B cell (primary cell): ENCODE data around the gene SGCA. TPM values are rescaled to one million over a fixed set of nuclear protein-coding genes. Genes with fewer than 3 reads are reported as not detected.

Experiments
- ATAC-seq: fragments of 200-7000 bp; cut with Tn5 transposase; one replicate; pipeline ENCODE4 v1.10.0; 2021; ENCODE audit warnings: low read depth, mild to moderate bottlenecking, moderate number of reproducible peaks, moderate library complexity
- CTCF ChIA-PET: fragments of 350-600 bp; sonication (Branson Sonifier 250); formaldehyde crosslinking; loops from one replicate; lab custom pipeline; 2021; ENCODE audit warnings: antibody characterized with exemption, inconsistent platforms; lab: Charles Lee
- POLR2A ChIA-PET: fragments of 350-600 bp; sonication (Branson Sonifier 250); formaldehyde crosslinking; loops from one replicate; lab custom pipeline; 2021; ENCODE audit warnings: antibody characterized with exemption; lab: Charles Lee
- DNase-seq: peaks from one replicate; pipeline ENCODE4 v3.0.0; 2013
- H2AFZ ChIP-seq: 2 replicates; pipeline ENCODE4 v1.6.1; 2012; ENCODE audit warnings: mild to moderate bottlenecking, low read depth, low read length; ENCODE audit not compliant: insufficient read depth, poor library complexity, severe bottlenecking
- H3K27ac ChIP-seq, 2 donors: 1 replicate in 1 of 2; 2 replicates in 1 of 2; pipeline ENCODE4 v1.5.1; 2012 to 2013; ENCODE audit warnings: low read length in 2 of 2, mild to moderate bottlenecking in 2 of 2, moderate library complexity in 1 of 2
- H3K27me3 ChIP-seq, 4 experiments: fragments of 200-600 bp in 1 of 4; sonication (generic) in 1 of 4; replicated peaks in 1 of 4; 1 replicate in 2 of 4; 2 replicates in 2 of 4; pipeline versions ENCODE4 v1.6.1 to v1.7.0; 2013 to 2016; ENCODE audit warnings: low read length in 3 of 4, mild to moderate bottlenecking in 2 of 4, mixed read lengths in 1 of 4, moderate library complexity in 1 of 4; ENCODE audit not compliant: insufficient read depth in 4 of 4, control insufficient read depth in 3 of 4; ENCODE audit errors: control extremely low read depth in 1 of 4
- H3K36me3 ChIP-seq, 2 experiments: replicated peaks in 1 of 2; 1 replicate in 1 of 2; 2 replicates in 1 of 2; pipeline versions ENCODE4 v1.6.1 to v1.7.1; 2013; ENCODE audit warnings: low read length in 1 of 2; ENCODE audit not compliant: insufficient read depth in 2 of 2, control insufficient read depth in 1 of 2; ENCODE audit errors: control extremely low read depth in 1 of 2, extremely low read depth in 1 of 2
- H3K4me1 ChIP-seq, 2 donors: fragments of 200-600 bp in 1 of 2; sonication (generic) in 1 of 2; 1 replicate in 1 of 2; 2 replicates in 1 of 2; pipeline versions ENCODE4 v1.5.1 to v1.6.1; 2013 to 2017; ENCODE audit warnings: low read length in 2 of 2; ENCODE audit not compliant: control insufficient read depth in 2 of 2, insufficient read depth in 2 of 2
- H3K4me2 ChIP-seq: replicated peaks from 2 replicates; pipeline ENCODE3; 2012; ENCODE audit warnings: mild to moderate bottlenecking, low read depth, low read length; ENCODE audit not compliant: poor library complexity, severe bottlenecking
- H3K4me3 ChIP-seq, 5 experiments: fragments of 200-600 bp in 1 of 5; sonication (generic) in 1 of 5; 1 replicate in 3 of 5; 2 replicates in 2 of 5; pipeline versions ENCODE4 v1.5.1 to v1.7.0; 2011 to 2016; ENCODE audit warnings: low read length in 4 of 5, mild to moderate bottlenecking in 4 of 5, low read depth in 2 of 5, control low read depth in 1 of 5, moderate library complexity in 1 of 5; ENCODE audit not compliant: insufficient read depth in 1 of 5; ENCODE audit errors: control extremely low read depth in 1 of 5, extremely low read depth in 1 of 5
- H3K79me2 ChIP-seq: fragments of 200-600 bp; sonication (generic); one replicate; pipeline ENCODE4 v1.6.0; 2016; ENCODE audit warnings: low read length; ENCODE audit not compliant: control insufficient read depth, insufficient read depth
- H3K9ac ChIP-seq: fragments of 200-600 bp; sonication (generic); 2 replicates; pipeline ENCODE4 v1.6.1; 2017; ENCODE audit warnings: mild to moderate bottlenecking, low read length, moderate library complexity
- H3K9me3 ChIP-seq, 3 donors: one replicate each; pipeline versions ENCODE4 v1.6.1 to v1.7.1; 2013; ENCODE audit warnings: low read length in 2 of 3; ENCODE audit not compliant: control insufficient read depth in 2 of 3, insufficient read depth in 1 of 3; ENCODE audit errors: control extremely low read depth in 1 of 3
- H4K20me1 ChIP-seq: 2 replicates; pipeline ENCODE4 v1.6.0; 2012; ENCODE audit warnings: mild to moderate bottlenecking, low read length; ENCODE audit not compliant: insufficient read depth, control insufficient read depth, poor library complexity, severe bottlenecking
- H3K27ac Mint-ChIP-seq: one replicate; pipeline ENCODE4 v1.8.0; 2021; ENCODE audit warnings: mixed read lengths
- H3K27me3 Mint-ChIP-seq: one replicate; pipeline ENCODE4 v1.8.0; 2021; ENCODE audit warnings: mixed read lengths
- H3K4me1 Mint-ChIP-seq: one replicate; pipeline ENCODE4 v1.8.0; 2021; ENCODE audit warnings: mixed read lengths
- H3K4me3 Mint-ChIP-seq: one replicate; pipeline ENCODE4 v1.8.0; 2021; ENCODE audit warnings: mixed read lengths
- H3K9me3 Mint-ChIP-seq: one replicate; pipeline ENCODE4 v1.8.0; 2022; ENCODE audit warnings: mixed read lengths; ENCODE audit not compliant: insufficient read depth
- EZH2 ChIP-seq: IDR thresholded peaks from 2 replicates; pipeline ENCODE4 v1.6.1; 2012; ENCODE audit warnings: borderline replicate concordance, low read depth, mild to moderate bottlenecking, moderate library complexity, low read length; ENCODE audit not compliant: insufficient read depth, poor library complexity, severe bottlenecking
- WGBS: methylation state at CpG from one replicate; pipeline ENCODE4 v1.1.5; 2013; ENCODE audit warnings: missing lambda C conversion rate; ENCODE audit not compliant: insufficient coverage; 5-methylcytosine and 5-hydroxymethylcytosine counted together
- intact Hi-C: fragments of 100-400 bp; cut with micrococcal nuclease; formaldehyde crosslinking; loops from one replicate; pipeline ENCODE4 v1.10.0; 2022
- polyA plus RNA-seq: library from polyadenylated mRNA; depleted of rRNA; stranded (reverse); fragments of >200 nt; gene quantifications from 2 replicates; pipeline ENCODE4 v1.2.3, GENCODE V29; 2012
- total RNA-seq, 2 donors: library from RNA; stranded (reverse); fragments of 120-200 nt in 1 of 2; gene quantifications; 1 replicate in 1 of 2; 2 replicates in 1 of 2; pipeline versions ENCODE4 v1.2.3 to v1.2.4, GENCODE V29; 2013 to 2022
- TF ChIP-seq, protein P1 (sequence below): fragments of 200-600 bp; IDR thresholded peaks from one replicate; pipeline ENCODE4 v1.8.0; 2022; ENCODE audit warnings: antibody characterized with exemption, mild to moderate bottlenecking

SGCA gene
- total and polyA plus RNA-seq, 2 donors (not counting 1 experiment from before 2014, with no cell fraction given), result 4.4 to 4.5 TPM

DNA sequence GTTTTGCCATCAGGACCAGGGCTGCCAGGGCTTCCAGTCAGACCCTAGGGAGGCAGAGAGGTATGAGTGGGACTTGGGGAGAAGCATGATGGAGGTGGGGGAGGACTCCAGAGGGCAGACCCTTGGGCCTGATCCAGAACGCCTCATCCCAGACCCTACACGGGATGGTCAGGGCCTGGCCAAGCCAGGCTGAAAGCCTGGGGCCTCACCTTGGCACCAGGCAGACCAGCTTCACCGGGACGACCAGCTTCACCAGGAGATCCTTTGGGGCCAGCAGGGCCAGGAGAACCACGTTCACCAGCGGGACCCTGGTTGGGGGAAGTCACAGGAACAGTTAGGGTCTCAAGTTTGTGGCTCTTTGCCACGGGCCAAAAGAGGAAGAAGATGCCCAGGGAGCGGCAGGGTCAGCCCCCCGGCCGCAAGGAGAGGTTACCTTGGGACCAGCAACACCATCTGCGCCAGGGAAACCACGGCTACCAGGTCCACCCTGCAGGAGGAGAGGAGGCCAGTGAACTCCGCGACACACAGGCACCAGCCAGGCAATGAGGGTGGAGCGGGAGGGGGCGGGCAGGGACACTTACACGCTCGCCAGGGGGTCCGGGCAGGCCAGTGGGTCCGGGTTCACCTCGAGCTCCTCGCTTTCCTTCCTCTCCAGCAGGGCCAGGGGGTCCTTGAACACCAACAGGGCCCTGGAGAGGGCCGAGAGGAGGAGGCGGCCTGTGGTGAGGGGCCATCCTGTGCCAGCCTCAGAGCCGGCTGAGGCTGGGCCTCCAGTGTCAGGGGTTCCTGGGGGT, 28.5 kb downstream of the SGCA start:
- Histone ChIP-seq H4K20me1 (no peaks in the 10 kb centered on the region), H3K9ac (no peak overlapping the region), H3K4me2 (no peak overlapping the region), H3K79me2 (no peaks in the 10 kb centered on the region), H3K4me3 (no peak overlapping the region), H3K4me1 (peaks cover 11 to 14% of the 10 kb centered on the region in 2 donors), H3K9me3 (no peaks in the 10 kb centered on the region), H3K36me3 (no peaks in the 10 kb centered on the region), H3K27me3 (peaks cover 0 to 8% (median 0%) of the 10 kb centered on the region in 4 experiments), H2AFZ (no peak overlapping the region), H3K27ac (no peak overlapping the region)
- DNase-seq (no peak), ATAC-seq (no peak)
- Mint-ChIP-seq H3K27me3 (peaks cover 9% of the 10 kb centered on the region), H3K4me3 (no peak overlapping the region), H3K4me1 (peaks cover 19% of the 10 kb centered on the region), H3K27ac (no peak overlapping the region), H3K9me3 (no peaks in the 10 kb centered on the region)
- WGBS, result 84% methylated on average over 22 of the region's 25 CpGs
- ChIA-PET POLR2A (interaction anchor here (0.6 kb wide), 1 partner anchor 19 kb away, joined by 3 read pairs; no protein-coding TSS in a partner anchor), CTCF (interaction anchor here (2.2 kb wide), 1 partner anchor 24 kb away, joined by 8 read pairs; no protein-coding TSS in a partner anchor)
- TF ChIP-seq, protein P1, sequence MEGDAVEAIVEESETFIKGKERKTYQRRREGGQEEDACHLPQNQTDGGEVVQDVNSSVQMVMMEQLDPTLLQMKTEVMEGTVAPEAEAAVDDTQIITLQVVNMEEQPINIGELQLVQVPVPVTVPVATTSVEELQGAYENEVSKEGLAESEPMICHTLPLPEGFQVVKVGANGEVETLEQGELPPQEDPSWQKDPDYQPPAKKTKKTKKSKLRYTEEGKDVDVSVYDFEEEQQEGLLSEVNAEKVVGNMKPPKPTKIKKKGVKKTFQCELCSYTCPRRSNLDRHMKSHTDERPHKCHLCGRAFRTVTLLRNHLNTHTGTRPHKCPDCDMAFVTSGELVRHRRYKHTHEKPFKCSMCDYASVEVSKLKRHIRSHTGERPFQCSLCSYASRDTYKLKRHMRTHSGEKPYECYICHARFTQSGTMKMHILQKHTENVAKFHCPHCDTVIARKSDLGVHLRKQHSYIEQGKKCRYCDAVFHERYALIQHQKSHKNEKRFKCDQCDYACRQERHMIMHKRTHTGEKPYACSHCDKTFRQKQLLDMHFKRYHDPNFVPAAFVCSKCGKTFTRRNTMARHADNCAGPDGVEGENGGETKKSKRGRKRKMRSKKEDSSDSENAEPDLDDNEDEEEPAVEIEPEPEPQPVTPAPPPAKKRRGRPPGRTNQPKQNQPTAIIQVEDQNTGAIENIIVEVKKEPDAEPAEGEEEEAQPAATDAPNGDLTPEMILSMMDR, result no peak
- no peak for TF ChIP-seq EZH2
- intact Hi-C loops, result no loop called here
